Fibroblast of villous mesenchyme (primary cell): ENCODE data around the gene EFNA4. TPM values are rescaled to one million over a fixed set of nuclear protein-coding genes. Genes with fewer than 3 reads are reported as not detected.

Source experiments
- DNase-seq: peaks from one replicate; pipeline ENCODE4 v3.0.0-alpha.2; 2010; ENCODE audit warnings: low read depth
- H3K4me3 ChIP-seq: 2 replicates; pipeline ENCODE4 v1.5.1; 2011; ENCODE audit warnings: low read depth, mild to moderate bottlenecking, low read length
- total RNA-seq: library from RNA; depleted of rRNA; stranded (reverse); fragments of >200 nt; gene quantifications from 2 replicates; pipeline ENCODE4 v1.2.3, GENCODE V29; 2012
- TF ChIP-seq, protein P1 (sequence below): IDR thresholded peaks from 2 replicates; pipeline ENCODE4 v1.5.1; 2012; ENCODE audit warnings: low read depth, mild to moderate bottlenecking, low read length; ENCODE audit not compliant: insufficient read depth

Gene EFNA4
- total RNA-seq, 1 donor = 2.6 TPM

DNA sequence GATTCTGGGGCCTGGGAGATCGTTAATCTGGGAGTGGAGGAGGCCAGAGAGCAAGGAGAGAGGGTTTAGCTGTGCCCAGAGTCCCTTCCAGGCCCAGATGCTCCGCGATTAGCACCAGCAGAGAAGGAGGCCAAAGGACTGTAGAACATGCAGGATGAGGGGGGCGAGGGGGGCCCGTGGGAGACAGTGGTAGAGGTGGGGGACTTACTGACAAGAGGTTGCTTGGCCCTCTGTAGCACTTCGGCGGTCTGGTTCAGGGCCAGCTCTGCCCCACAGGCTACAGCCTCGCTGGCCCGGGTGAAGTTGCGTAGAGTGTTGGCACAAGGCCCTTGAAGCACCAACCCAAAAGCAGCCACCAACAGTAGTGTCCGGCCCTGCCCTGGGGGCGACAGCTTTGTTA lies 30.7 kb upstream of the EFNA4 start:
- TF ChIP-seq, protein P1, sequence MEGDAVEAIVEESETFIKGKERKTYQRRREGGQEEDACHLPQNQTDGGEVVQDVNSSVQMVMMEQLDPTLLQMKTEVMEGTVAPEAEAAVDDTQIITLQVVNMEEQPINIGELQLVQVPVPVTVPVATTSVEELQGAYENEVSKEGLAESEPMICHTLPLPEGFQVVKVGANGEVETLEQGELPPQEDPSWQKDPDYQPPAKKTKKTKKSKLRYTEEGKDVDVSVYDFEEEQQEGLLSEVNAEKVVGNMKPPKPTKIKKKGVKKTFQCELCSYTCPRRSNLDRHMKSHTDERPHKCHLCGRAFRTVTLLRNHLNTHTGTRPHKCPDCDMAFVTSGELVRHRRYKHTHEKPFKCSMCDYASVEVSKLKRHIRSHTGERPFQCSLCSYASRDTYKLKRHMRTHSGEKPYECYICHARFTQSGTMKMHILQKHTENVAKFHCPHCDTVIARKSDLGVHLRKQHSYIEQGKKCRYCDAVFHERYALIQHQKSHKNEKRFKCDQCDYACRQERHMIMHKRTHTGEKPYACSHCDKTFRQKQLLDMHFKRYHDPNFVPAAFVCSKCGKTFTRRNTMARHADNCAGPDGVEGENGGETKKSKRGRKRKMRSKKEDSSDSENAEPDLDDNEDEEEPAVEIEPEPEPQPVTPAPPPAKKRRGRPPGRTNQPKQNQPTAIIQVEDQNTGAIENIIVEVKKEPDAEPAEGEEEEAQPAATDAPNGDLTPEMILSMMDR = no peak
- DNase-seq = no peak
- H3K4me3 ChIP-seq = no peak overlapping the region

DNA sequence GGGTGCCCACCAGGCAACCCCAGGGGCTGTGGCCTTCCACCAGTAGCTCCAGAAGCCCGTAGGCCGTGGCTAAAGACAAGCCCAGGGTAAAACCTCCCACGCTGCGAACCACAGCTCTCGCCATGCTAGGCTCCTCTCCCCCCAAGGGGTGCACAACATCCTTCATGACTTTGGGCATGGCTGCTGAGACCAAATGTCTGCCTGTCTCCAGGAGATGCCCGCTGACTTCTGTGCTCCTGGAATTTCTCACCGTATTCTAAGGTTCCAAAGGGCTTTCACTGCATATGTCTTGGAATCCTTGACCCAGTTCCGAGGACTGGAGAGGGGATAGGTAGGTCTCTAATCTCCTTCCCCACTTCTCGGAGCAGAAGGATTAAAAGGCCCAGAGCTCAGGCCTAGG lies 30.0 kb upstream of the EFNA4 start, which contains the start of the genes DCST1 and DCST2:
Gene DCST1, plus strand, starts transcription at position 301 of the 400 bp plus-strand sequence. CDS start 213 bp downstream, outside the sequence.
Gene DCST2, minus strand, starts transcription at position 258 of the 400 bp plus-strand sequence. Its CDS starts 80 bp downstream, at position 178.
- TF ChIP-seq, protein P1 = no peak
- no peak for DNase-seq
- no peak within 1 kb of the TSS for H3K4me3 ChIP-seq

DNA sequence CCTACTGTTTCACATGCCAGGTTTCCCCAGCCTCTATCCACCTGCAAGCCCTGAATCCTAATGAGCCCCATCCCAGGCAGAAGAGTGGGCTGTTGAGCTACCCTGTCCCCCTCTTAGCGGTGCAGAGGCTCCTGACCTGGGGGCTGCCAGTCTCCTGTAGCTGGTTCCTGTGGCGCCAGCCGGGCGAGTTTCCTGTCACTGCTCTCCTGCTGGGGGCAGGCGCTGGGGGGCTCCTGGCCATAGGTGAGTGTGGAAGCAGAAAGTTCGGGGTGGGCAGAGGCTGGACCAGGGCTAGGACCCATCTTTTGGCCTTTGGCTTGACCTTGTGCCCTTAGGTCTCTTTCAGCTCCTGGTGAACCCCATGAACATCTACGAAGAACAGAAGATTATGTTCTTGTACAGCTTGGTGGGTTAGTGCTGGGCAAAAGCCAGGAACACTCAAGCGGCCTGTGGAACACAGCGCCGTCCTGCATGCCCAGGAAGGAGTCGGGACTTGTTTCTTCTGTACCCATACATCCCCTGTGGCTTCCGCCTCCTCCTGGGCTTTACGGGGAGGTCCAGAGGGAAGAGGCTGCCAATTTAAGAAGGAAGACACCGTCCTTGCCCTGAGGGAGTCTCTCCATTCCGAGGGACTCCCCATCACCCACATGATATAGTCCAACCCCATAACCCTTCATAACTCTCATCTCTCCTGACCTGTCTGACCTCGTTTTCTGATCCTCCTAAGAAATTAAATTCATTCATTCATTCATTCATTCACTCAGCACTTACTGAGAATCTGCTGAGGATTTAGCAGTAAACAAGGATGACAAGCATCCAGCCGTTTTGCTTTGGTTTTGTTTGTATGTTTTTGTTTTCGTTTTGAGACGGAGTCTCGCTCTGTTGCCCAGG lies 29.0 kb upstream of the EFNA4 start:
- no peak for DNase-seq
- TF ChIP-seq, protein P1 = no peak
- no peak overlapping the region for H3K4me3 ChIP-seq

DNA sequence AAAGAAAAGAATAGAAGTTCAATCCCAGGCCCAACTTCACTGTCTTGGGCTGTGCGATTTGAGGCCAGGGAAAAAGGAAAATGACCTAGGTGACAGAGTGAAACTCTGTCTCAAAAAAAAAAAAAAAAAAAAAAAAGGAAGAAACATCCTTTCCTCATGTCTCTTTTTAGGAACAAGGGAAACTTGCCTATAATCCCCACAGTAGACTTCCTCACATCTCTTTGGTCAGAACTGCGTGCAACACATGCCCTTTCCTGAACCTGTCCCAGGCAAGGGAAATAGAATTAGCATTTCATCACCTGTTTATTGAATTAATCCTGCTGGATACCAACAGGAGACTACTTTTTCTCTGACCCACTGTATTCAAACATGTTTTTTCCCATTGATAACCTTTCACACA lies 27.6 kb upstream of the EFNA4 start:
- no peak for DNase-seq
- TF ChIP-seq, protein P1 = no peak
- no peak overlapping the region for H3K4me3 ChIP-seq

DNA sequence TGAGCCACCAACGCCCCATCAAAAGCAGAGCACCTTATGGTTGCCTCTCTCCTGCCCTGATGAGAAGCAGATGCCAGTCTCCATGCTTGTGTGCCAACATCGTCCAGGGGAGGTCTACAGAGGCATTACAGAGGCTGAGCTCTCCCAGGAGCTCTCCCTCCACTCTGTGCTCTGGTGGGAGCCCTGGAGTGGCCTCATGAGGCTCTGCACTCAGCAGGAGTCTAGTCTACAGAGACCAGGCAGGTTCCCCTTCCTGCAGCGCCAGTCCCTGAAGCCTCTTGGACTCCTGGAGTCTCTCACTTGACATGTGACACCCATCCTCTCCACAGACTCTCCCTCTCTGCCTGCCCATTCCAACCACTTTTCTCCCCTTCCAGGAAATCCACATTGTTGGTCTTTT lies 26.5 kb upstream of the EFNA4 start:
- TF ChIP-seq, protein P1 = no peak
- DNase-seq = no peak
- H3K4me3 ChIP-seq = no peak overlapping the region

DNA sequence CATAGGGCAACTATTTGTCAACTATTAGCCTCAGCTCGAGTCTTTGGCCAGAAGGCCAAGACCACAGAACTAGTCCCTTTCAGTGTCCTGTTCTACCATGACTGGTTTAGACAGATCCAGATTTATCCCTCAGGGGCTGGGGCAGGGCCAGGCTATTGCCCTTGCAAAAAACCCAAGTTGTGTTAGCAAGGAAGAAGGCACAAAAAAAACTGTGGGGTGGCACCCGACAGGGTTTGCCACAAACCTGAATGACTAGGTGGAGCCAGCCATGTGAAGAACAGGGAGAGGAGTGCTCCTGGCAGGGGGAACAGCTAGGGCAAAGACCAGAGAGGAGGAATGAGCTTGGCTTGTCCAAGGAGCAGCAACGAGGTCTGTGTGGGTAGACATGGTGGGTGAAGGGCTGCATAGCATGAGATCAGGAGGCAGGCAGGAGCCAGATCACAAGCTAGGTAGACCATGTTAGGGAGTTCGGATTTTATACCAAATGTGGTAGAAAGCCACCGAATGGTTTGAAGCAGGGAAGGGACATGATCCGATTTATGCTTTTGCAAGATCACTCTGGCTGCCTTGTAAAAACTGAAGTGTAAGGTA lies 25.6 kb upstream of the EFNA4 start:
- TF ChIP-seq, protein P1 = no peak

More for the DNA sequence above, 25.6 kb upstream of the EFNA4 start:
- H3K4me3 ChIP-seq = no peak overlapping the region
- no peak for DNase-seq
